DMS53 treated with DMSO at 0.1 percent for 48 hours (cell line): ENCODE results near the gene GADD45B.
"Not testable (repeated sequence)": the region's sequence is repeated elsewhere in the genome, so short reads cannot be mapped to it uniquely, and the experiment has no call there.

ENCODE experiments used
- DNase-seq: peaks from one replicate; lab custom pipeline; 2025; ENCODE audit not compliant: unreplicated experiment; lab: John Stamatoyannopoulos, UW

GADD45B gene

GRCh38 chr19:2512523-2513431 is 36.9 kb downstream of the GADD45B start:
- DNase-seq: no peak

- DNase-seq: no peak
Measured at GRCh38 chr19:2514981-2515518, 39.1 kb downstream of the GADD45B start.

- no peak for DNase-seq
Measured at GRCh38 chr19:2516727-2517126, 40.8 kb downstream of the GADD45B start.

GRCh38 chr19:2517881-2518601 is 42.1 kb downstream of the GADD45B start:
- DNase-seq: no peak

GRCh38 chr19:2518856-2519255 is 42.9 kb downstream of the GADD45B start:
- not testable (repeated sequence) for DNase-seq

- DNase-seq: no peak
Measured at GRCh38 chr19:2519482-2519881, 43.6 kb downstream of the GADD45B start.

- DNase-seq: no peak
Measured at GRCh38 chr19:2523630-2524311, 47.8 kb downstream of the GADD45B start.

GRCh38 chr19:2524361-2524839 is 48.5 kb downstream of the GADD45B start:
- DNase-seq: no peak

- DNase-seq: no peak
Measured at GRCh38 chr19:2524840-2525723, 49.2 kb downstream of the GADD45B start.

GRCh38 chr19:2527171-2527570 is 51.2 kb downstream of the GADD45B start:
- no peak for DNase-seq

GRCh38 chr19:2527686-2528085 is 51.8 kb downstream of the GADD45B start:
- DNase-seq: no peak
